HEK293T (cell line): ENCODE results near the gene METTL18.

Experiments used
- ELF4 ChIP-seq: fragments of 450-650 bp; IDR thresholded peaks from 2 replicates; pipeline ENCODE4 v1.6.1; 2017; ENCODE audit warnings: antibody characterized with exemption
- FOXA1 ChIP-seq: fragments of 450-650 bp; IDR thresholded peaks from 2 replicates; pipeline ENCODE4 v1.6.1; 2016; ENCODE audit warnings: mild to moderate bottlenecking
- HDGF ChIP-seq: fragments of 450-650 bp; IDR thresholded peaks from 2 replicates; pipeline ENCODE4 v1.6.1; 2017; ENCODE audit warnings: antibody characterized with exemption, borderline replicate concordance
- NFRKB ChIP-seq: fragments of 450-650 bp; IDR thresholded peaks from 2 replicates; pipeline ENCODE4 v1.6.1; 2016; ENCODE audit warnings: mild to moderate bottlenecking, moderate library complexity
- SP1 ChIP-seq: fragments of 450-650 bp; IDR thresholded peaks from 2 replicates; pipeline ENCODE4 v1.6.1; 2017
- TARDBP ChIP-seq: fragments of 450-650 bp; IDR thresholded peaks from 2 replicates; pipeline ENCODE4 v1.6.1; 2016

DNA sequence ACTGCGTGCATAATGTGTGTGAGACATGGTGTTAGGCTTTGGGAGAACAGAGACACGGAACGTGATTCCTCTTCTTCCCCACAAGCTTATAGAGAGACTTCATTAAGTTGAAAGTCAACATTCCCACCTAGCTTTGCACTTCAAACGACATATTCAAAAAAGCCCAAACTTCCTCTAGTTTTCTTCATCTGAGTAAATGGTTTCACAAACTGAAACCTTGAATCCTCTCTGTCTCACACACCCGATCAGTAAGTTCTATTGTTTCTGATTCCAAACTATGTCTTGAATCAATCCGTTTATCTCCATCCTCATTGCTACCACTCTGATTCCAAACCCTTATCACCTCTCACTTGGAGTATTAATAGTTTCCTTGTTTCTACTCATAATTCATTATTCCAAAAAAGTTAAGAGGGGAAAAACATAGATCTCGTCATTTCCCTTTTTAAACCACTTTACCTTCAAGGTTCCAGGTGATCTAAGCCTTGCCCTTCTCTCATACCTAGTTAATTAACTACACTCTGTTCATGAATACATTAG is 1.6 kb upstream of the METTL18 start:
- TF ChIP-seq NFRKB = no peak
- TF ChIP-seq TARDBP = no peak
- no peak for TF ChIP-seq ELF4
- no peak for TF ChIP-seq HDGF
- no peak for TF ChIP-seq SP1
- no peak for TF ChIP-seq FOXA1
